Measurements from ENCODE around the gene WASF1. TPM values are rescaled to one million over a fixed set of nuclear protein-coding genes. Genes with fewer than 3 reads are reported as not detected.

Gene WASF1
- total RNA-seq, 2 donors from 2014 or later = 3.1 to 10.6 TPM

Other genes starting within 250 kb of the WASF1 start
- gene GPR6, start 201.4 kb downstream of the WASF1 start, total RNA-seq = not detected
- gene CDC40, start 757 bp upstream of the WASF1 start, total RNA-seq = 10 to 100 TPM; 27.1 to 30.4 TPM
- not detected for gene METTL24, start 178.7 kb upstream of the WASF1 start, total RNA-seq
- not detected for gene DDO, start 235.9 kb upstream of the WASF1 start, total RNA-seq

Data from activated T-helper 17 cell treated with anti-CD3 and anti-CD28 coated beads, Interleukin-2, amount 50 U/mL, for 72 hours (primary cell).